CD4-positive, alpha-beta T cell (primary cell): ENCODE data around the gene DPEP3. TPM values are rescaled to one million over a fixed set of nuclear protein-coding genes. Genes with fewer than 3 reads are reported as not detected.

ENCODE experiments used
- ATAC-seq: fragments of 200-7000 bp; cut with Tn5 transposase; one replicate; pipeline ENCODE4 v1.10.0; 2022; ENCODE audit warnings: mild to moderate bottlenecking; ENCODE audit not compliant: poor library complexity
- CTCF ChIA-PET: fragments of 350-600 bp; sonication (Branson Sonifier 250); formaldehyde crosslinking; loops from one replicate; lab custom pipeline; 2021; ENCODE audit warnings: antibody characterized with exemption, inconsistent platforms; lab: Charles Lee
- POLR2A ChIA-PET: fragments of 350-600 bp; sonication (Branson Sonifier 250); formaldehyde crosslinking; loops from one replicate; lab custom pipeline; 2021; ENCODE audit warnings: antibody characterized with exemption, inconsistent platforms; lab: Charles Lee
- DNase-seq, 14 experiments: peaks; one replicate each; pipeline ENCODE4 v3.0.0-alpha.2; 2013 to 2020; ENCODE audit warnings: mixed read lengths in 2 of 14
- H3K27ac ChIP-seq, 2 donors: one replicate each; pipeline versions ENCODE4 v1.5.1 to v1.7.0; 2013; ENCODE audit warnings: low read length in 2 of 2, low read depth in 1 of 2, mild to moderate bottlenecking in 1 of 2
- H3K27me3 ChIP-seq, 2 experiments: 1 replicate in 1 of 2; 2 replicates in 1 of 2; pipeline versions ENCODE4 v1.6.1 to v1.7.0; 2013; ENCODE audit warnings: low read length in 2 of 2, control low read depth in 1 of 2, mild to moderate bottlenecking in 1 of 2, moderate library complexity in 1 of 2; ENCODE audit not compliant: insufficient read depth in 2 of 2, control insufficient read depth in 1 of 2
- H3K36me3 ChIP-seq: one replicate; pipeline ENCODE4 v1.6.1; 2013; ENCODE audit warnings: low read length, control low read depth; ENCODE audit not compliant: insufficient read depth
- H3K4me1 ChIP-seq: one replicate; pipeline ENCODE4 v1.6.1; 2013; ENCODE audit warnings: low read length, control low read depth; ENCODE audit not compliant: insufficient read depth
- H3K4me3 ChIP-seq: one replicate; pipeline ENCODE4 v1.5.1; 2013; ENCODE audit warnings: mild to moderate bottlenecking, low read length, moderate library complexity
- H3K9me3 ChIP-seq, 2 experiments: 1 replicate in 1 of 2; 2 replicates in 1 of 2; pipeline versions ENCODE4 v1.6.1 to v1.7.0; 2013; ENCODE audit warnings: low read length in 2 of 2, mild to moderate bottlenecking in 2 of 2, control low read depth in 1 of 2, moderate library complexity in 1 of 2; ENCODE audit not compliant: control insufficient read depth in 1 of 2, insufficient read depth in 1 of 2
- H3K27ac Mint-ChIP-seq: one replicate; pipeline ENCODE4 v1.8.0; 2020; ENCODE audit warnings: mixed read lengths
- H3K27me3 Mint-ChIP-seq: one replicate; pipeline ENCODE4 v1.8.0; 2021; ENCODE audit warnings: mixed read lengths
- H3K36me3 Mint-ChIP-seq: one replicate; pipeline ENCODE4 v1.8.0; 2021; ENCODE audit warnings: low read depth, mixed read lengths
- H3K4me1 Mint-ChIP-seq: one replicate; pipeline ENCODE4 v1.8.0; 2021; ENCODE audit warnings: low read depth, mixed read lengths
- H3K4me3 Mint-ChIP-seq: one replicate; pipeline ENCODE4 v1.8.0; 2020; ENCODE audit warnings: mild to moderate bottlenecking, mixed read lengths
- H3K9me3 Mint-ChIP-seq: one replicate; pipeline ENCODE4 v1.8.0; 2020; ENCODE audit warnings: mixed read lengths
- intact Hi-C, 2 experiments: fragments of 100-400 bp; cut with DNase I in 1 of 2; cut with micrococcal nuclease in 1 of 2; formaldehyde crosslinking; loops; one replicate each; pipeline versions ENCODE4 v1.15.1 to v1.9.0; 2023 to 2025; cut with DNase I, micrococcal nuclease
- total RNA-seq, 174 experiments: library from RNA in 2 of 174; stranded (reverse) in 2 of 174; gene quantifications; one replicate each; pipeline ENCODE4 v1.2.3 and lab custom pipeline; 2021 to 2026
- TF ChIP-seq, protein P1 (sequence below): fragments of 200-600 bp; IDR thresholded peaks from one replicate; pipeline ENCODE4 v1.8.0; 2022; ENCODE audit warnings: antibody characterized with exemption, mild to moderate bottlenecking

The DPEP3 gene
- total RNA-seq, 2 experiments from 2014 or later, result 0.53 to 0.63 TPM

DNA sequence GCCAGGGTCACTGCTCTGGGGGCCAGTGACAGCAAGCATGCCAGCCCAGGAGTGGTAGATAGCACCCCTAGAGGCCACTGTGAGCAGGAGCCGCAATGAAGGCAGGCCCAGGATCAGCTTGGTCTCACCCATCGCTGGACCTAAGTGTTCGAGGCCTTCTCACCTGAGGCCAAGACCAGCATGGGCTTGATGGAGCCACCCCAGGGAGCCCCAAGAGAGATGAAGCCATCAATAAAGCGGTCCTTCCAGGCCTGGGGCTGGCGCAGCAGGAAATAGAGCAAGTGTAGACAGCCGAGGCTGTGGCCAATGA lies 38.1 kb downstream of the DPEP3 start:
- ChIA-PET POLR2A (interaction anchor here (1.3 kb wide), 1 partner anchor 58 kb away, joined by 3 read pairs; no protein-coding TSS in a partner anchor), CTCF (interaction anchor here (0.6 to 2.6 kb wide), 10 partner anchors 14 to 1186 kb away, joined by 3 to 9 read pairs (median 4); partner anchors contain the start of gene TSNAXIP1)
- intact Hi-C loops, result no loop called here
- ATAC-seq (peak; percentile 64), DNase-seq (peak in 6 of 14 experiments; percentile 18 to 61 (median 32))
- H3K4me3 ChIP-seq, result no peak overlapping the region
- H3K4me1 ChIP-seq, result peaks cover 53% of the 10 kb centered on the region
- Mint-ChIP-seq H3K9me3 (no peaks in the 10 kb centered on the region), H3K36me3 (peaks cover 15% of the 10 kb centered on the region), H3K27me3 (no peaks in the 10 kb centered on the region), H3K4me3 (no peak overlapping the region), H3K4me1 (peaks cover 33% of the 10 kb centered on the region), H3K27ac (peak overlapping the region; percentile 69)
- H3K36me3 ChIP-seq, result peaks cover 27% of the 10 kb centered on the region
- TF ChIP-seq, protein P1, sequence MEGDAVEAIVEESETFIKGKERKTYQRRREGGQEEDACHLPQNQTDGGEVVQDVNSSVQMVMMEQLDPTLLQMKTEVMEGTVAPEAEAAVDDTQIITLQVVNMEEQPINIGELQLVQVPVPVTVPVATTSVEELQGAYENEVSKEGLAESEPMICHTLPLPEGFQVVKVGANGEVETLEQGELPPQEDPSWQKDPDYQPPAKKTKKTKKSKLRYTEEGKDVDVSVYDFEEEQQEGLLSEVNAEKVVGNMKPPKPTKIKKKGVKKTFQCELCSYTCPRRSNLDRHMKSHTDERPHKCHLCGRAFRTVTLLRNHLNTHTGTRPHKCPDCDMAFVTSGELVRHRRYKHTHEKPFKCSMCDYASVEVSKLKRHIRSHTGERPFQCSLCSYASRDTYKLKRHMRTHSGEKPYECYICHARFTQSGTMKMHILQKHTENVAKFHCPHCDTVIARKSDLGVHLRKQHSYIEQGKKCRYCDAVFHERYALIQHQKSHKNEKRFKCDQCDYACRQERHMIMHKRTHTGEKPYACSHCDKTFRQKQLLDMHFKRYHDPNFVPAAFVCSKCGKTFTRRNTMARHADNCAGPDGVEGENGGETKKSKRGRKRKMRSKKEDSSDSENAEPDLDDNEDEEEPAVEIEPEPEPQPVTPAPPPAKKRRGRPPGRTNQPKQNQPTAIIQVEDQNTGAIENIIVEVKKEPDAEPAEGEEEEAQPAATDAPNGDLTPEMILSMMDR, result peak; percentile 60
- H3K27me3 ChIP-seq, result no peaks in the 10 kb centered on the region
- no peak overlapping the region for H3K27ac ChIP-seq
- H3K9me3 ChIP-seq, result no peaks in the 10 kb centered on the region

DNA sequence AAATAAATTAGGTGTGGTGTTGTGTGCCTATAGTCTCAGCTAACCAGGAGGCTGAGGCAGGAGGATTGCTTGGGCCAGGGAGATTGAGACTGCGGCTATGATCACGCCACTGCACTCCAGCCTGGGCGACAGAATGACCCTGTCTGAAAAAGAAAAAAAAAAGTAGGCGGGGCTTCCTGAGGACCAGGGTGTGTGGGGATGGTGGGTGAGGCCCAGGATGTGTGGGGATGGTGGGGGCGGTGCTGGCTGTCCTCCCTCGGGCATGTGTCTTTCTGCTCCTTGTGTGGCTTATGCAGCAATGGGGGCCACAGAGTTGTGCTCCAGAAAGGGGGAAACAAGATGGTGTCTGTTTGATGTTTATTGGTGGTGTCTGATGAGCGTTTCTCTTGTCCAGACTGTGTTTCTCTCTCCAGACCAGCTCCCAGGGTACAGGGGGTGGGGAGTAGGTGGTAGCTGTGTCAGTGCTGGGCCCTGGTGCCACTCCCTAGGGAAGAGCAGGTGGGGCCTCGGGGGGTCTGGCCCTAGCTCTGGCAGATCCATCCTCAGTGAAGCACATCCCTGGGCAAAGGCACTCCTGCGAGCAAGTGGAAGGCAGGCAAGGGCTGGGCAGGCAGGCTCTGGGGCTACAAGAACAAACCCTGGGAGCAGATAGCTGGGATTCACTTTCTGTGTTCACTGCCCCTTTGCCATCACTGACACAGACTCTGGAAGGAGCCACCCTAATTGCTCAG lies 38.7 kb downstream of the DPEP3 start:
- Mint-ChIP-seq H3K36me3 (peaks cover 20% of the 10 kb centered on the region), H3K4me1 (peaks cover 38% of the 10 kb centered on the region), H3K27me3 (no peaks in the 10 kb centered on the region), H3K9me3 (no peaks in the 10 kb centered on the region), H3K27ac (peak overlapping the region; percentile 69), H3K4me3 (no peak overlapping the region)
- TF ChIP-seq, protein P1, result no peak
- no peak overlapping the region for H3K4me3 ChIP-seq
- H3K4me1 ChIP-seq, result peaks cover 58% of the 10 kb centered on the region
- intact Hi-C loops, result no loop called here
- ChIA-PET POLR2A (interaction anchor here (0.6 to 1.3 kb wide), 3 partner anchors 9 to 59 kb away, joined by 3 to 4 read pairs (median 3); no protein-coding TSS in a partner anchor), CTCF (interaction anchor here (0.7 to 2.6 kb wide), 9 partner anchors 13 to 134 kb away, joined by 3 to 9 read pairs (median 4); partner anchors contain the start of gene TSNAXIP1)
- ATAC-seq (no peak), DNase-seq (no peak)
- no peaks in the 10 kb centered on the region for H3K9me3 ChIP-seq
- no peaks in the 10 kb centered on the region for H3K27me3 ChIP-seq
- H3K27ac ChIP-seq, result no peak overlapping the region
- H3K36me3 ChIP-seq, result peaks cover 24% of the 10 kb centered on the region

DNA sequence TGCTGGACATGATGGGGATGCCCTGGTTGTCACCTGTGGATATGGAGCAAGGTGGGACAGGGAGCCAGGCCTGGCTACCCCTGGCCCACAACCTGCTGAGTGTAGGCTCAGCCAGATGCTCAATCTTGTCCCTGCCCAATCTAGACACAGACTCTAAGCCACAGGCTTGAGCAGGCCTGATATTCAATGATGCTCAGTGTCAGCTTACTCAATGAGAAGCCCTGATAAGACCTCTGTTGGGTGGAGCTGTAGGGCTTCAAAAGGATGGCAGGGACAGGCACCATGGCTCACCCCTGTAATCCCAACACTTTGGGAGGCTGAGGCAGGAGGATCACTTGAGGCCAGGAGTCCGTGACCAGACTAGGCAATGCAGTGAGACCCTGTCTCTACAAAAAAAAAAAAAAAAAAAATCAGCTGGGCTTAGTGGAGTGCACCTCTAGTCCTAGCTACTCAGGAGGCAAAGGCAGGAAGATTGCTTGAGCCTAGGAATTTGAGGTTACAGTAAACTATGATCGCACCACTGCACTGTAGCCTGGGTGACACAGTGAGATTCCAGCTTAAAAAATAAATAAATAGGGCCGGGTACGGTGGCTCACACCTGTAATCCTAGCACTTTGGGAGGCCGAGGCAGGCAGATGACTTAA lies 39.7 kb downstream of the DPEP3 start:
- Mint-ChIP-seq H3K9me3 (no peaks in the 10 kb centered on the region), H3K36me3 (peaks cover 25% of the 10 kb centered on the region), H3K27ac (peak overlapping the region; percentile 89), H3K27me3 (no peaks in the 10 kb centered on the region), H3K4me1 (peaks cover 42% of the 10 kb centered on the region), H3K4me3 (peak overlapping the region; percentile 58)
- Histone ChIP-seq H3K4me3 (no peak overlapping the region), H3K27ac (peak overlapping the region; percentile 53 to 55), H3K9me3 (no peaks in the 10 kb centered on the region), H3K36me3 (peaks cover 13% of the 10 kb centered on the region), H3K4me1 (peaks cover 59% of the 10 kb centered on the region), H3K27me3 (no peaks in the 10 kb centered on the region)
- ATAC-seq (no peak), DNase-seq (no peak)
- ChIA-PET CTCF (interaction anchor here (0.6 to 2.6 kb wide), 5 partner anchors 57 to 273 kb away, joined by 3 to 9 read pairs (median 4); partner anchors contain the start of gene TSNAXIP1), POLR2A (interaction anchor here (0.6 to 1.3 kb wide), 7 partner anchors 8 to 60 kb away, joined by 3 to 4 read pairs (median 3); partner anchors contain the start of gene PSKH1)
- TF ChIP-seq, protein P1, result no peak
- intact Hi-C loops, result loop anchor here in 1 of 2 experiments (1.0 kb wide), 1 partner anchor 28 kb away; the partner anchor contains the start of gene SLC12A4
